HG02588 (cell line): ENCODE results near the gene AARS1.
"Not testable (repeated sequence)": the region's sequence is repeated elsewhere in the genome, so short reads cannot be mapped to it uniquely, and the experiment has no call there.

Source experiments
- ATAC-seq: cut with Tn5 transposase; IDR thresholded peaks from one replicate; pipeline ENCODE4 v1.9.1; 2021; ENCODE audit warnings: mild to moderate bottlenecking, moderate library complexity; ENCODE audit not compliant: unreplicated experiment

The AARS1 gene

DNA sequence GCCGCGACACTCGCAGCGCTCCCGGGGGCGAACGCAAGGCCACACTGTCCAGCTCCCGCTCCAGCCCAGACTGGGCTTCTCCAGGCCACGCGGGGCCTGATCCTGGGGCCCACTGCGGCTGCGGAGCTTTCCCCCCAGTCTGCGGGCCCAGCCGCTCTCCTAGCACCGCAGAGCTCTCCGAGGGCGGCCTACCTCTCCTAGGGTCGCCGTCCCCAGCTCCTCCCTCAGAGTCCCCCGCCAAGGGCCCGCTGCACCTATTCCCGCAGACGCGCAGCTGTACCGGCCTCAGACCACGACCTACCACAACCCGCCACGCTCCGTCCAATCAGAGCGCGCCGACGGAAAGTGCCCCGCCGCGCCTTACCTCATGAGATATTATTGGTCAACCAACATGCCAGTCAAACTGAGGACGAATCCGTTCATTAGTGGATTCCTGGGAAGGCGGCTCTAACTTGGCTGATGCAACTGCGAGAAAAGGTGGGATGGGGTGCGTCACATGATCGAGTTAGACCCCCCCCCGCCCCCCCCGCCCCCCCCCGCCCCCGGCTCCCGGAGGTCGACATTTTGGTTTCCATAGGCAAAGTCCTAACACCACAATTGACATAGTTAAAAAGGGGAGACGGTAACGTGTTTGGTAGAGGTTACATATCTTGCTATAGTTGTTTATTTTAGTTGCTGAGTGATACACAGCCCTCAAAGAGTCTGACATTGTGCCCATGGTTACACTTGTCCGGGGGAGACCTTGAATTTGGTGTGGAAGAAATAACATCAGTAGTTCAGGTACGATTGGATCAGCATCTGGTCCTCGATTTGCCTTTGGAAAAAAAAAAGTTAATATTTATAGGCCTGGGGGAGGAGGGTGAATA is at the start of gene AARS1:
TSS of gene AARS1 (minus strand) at position 278 of the 866 bp plus-strand sequence. CDS start 6,743 bp downstream, outside the sequence.
- peak; percentile 96 for ATAC-seq

DNA sequence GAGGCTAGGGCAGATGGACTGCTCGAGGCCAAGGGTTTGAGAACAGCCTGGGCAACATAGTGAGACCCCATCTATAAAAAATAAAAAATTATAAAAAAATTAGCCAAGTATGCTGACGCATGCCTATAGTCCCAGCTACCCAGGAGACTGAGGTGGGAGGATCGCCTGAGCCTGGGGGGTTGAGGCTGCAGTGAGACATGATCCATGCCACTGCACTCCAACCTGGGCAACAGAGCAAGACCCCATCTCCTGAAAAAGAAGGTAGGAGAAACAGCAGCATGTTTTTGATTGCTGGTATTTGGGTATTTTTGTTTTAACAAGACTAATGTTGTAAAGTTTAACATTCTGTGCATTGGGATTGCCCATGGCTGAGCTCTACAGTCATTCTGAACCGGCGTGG is 48.5 kb upstream of the AARS1 start:
- no peak for ATAC-seq

DNA sequence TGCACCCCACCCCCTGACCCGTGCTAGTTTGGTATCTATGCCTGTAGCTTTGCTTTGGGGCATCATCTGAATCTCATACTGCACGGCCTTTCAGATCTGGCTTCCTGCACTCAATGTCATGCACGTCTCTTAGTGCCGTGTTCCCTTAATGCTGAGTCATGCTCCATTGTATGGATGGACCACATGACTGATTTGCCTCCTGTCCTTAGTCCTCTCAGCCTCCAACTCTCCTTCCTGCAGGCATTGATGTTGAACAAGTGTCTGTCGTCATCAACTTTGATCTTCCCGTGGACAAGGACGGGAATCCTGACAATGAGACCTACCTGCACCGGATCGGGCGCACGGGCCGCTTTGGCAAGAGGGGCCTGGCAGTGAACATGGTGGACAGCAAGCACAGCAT is 43.4 kb upstream of the AARS1 start:
- not testable (repeated sequence) for ATAC-seq

DNA sequence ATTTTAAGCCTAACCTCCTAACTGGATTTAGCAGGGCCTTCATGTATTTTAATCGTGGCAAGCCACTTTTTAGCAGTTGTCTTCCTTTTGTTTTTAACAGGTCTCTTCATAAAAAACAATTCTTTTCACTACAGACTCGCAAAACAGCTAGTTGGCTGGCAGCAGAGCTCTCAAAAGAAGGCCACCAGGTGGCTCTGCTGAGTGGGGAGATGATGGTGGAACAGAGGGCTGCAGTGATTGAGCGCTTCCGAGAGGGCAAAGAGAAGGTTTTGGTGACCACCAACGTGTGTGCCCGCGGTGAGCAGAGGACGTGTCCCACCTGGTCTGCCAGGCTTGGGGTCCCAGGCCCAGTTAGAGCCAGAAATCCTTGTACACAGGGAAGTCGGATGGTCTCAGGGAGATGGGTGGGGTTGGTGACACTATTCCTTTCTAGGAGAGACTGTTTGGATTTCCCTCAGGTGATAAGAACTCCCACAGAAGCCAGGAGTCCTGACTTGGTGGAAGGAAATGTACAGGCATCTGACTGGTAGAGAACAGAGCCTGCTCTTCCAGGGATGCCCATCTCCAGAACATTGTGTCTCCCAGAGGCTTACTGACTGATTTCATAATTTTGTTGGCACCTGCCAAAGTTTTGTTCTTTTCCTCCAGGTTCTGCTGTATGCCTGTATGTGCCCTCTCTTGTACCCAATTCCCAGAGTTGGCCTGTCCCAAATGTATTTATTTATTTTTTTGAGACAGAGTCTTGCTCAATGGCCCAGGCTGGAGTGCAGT is 42.5 kb upstream of the AARS1 start:
- no peak for ATAC-seq

DNA sequence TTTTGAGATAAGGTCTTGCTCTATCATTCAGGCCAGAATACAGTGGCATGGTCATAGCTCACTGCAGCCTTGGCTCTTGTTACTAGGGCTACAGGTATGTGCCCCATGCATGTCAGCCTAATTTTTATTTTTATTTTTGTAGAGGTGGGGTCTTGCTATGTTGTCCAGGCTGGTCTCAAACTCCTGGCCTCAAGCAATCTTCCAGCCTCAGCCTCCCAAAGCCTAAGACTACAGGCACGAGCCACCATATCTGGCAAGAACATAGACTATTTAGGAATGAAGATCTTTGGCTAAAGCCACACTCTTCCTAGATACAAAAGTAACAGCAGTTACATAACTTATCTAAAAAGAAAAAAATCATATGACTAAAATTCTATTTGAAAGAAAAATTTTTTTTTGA is 41.8 kb upstream of the AARS1 start:
- ATAC-seq = no peak

DNA sequence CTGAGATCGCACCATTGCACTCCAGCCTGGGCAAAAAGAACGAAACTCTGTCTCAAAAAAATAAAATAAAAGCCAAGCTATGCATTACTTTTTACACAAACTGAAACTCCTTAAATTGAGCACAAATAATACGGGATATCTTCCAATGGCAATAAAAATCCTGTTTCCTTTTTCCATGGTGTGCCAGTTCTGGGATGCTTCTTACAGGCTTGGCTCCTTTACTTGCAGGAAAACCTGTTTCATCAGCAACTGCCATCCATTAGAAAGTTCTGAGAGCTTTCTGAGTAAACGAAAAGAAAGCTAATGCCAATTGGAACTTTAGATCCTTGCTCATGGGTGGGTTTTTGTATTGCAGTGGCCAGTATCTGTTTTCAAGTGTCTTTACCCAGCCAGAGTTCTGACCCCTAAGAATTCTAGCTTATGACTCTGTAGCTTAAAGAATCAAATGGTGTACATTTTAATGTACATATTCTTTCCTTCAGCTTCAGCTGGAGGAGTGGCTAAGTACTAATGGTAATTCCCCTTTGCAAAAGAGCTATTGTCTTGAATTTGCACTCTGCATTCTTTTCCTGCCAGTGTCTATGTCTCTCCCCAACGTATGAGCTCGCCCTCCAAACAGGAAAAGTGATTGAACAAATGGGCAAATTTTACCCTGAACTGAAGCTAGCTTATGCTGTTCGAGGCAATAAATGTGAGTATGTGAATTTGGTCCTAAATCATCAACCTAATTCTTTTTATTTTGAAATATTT is 35.9 kb upstream of the AARS1 start:
- ATAC-seq = no peak

DNA sequence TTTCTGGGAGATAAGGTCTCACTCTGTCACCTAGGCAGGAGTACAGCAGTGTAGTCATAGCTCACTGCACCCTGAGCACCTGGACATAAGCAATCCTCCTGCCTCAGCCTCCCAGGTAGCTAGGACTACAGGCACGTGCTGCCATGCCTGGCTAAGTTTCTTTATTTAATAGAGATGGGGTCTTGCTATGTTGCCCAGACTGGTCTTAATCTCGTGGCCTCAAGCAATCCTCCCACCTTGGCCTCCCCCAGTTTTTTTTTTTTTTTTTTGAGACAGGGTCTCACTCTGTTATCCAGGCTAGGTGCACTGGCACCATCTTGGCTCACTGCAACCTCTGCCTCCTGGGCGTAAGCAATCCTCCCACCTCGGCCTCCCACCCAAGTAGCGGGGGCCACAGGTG is 30.8 kb upstream of the AARS1 start:
- ATAC-seq = no peak

DNA sequence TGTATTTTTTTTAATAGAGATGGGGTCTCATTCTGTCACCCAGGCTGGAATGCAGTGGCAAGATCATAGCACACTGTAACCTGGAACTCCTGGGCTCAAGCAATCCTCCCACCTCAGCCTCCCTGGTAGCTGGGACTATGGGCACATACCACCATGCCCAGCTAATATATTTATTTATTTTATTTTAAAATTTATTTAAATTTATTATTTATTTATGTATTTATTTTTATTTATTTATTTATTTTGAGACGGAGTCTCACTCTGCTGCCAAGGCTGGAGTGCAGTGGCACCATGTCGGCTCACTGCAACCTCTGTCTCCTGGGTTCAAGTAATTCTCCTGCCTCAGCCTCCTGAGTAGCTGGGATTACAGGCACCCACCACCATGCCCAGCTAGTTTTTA is 18.4 kb upstream of the AARS1 start:
- ATAC-seq = not testable (repeated sequence)

DNA sequence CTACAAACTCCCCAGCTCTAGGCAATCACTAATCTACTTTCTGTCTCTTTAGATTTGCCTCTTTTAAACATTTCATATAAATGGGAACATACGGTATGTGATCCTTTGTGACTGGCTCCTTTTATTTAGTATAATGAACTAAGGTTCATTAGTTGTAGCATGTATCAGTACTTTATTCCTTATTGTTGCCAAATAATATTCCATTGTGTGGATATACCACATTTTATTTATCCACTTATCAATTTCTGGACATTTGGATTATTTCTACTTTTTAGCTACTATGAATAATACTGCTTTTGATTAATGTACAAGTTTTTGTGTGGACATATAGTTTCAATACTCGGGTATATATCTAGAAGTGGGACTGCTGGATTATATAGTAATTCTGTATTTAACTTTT is 17.6 kb upstream of the AARS1 start:
- no peak for ATAC-seq

DNA sequence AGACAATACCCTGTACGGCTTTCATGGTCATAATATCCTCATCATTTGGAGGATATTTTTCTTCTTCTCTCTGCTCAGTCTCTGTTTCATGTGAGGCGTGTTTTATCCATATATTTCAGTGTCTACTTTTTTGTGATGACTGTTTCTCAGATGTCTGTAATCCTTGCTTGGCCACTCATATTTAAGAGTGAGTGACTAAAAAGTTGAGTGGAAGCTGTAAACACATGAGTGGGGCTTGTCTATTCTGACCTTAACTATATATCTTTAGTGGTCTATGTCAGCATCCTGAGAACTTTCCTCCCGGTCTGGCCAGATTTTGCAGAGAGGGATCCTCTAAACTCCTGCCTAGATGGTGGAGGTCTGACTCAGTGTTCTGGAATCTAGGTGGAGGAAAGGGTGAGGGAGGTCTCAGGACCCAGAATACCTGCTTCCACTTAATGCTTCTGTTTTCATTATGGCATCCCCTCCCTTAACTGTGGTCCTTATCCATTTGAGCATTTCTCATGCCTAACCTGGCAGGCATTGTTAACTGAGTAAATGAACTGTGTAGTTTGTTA is 15.7 kb upstream of the AARS1 start:
- no peak for ATAC-seq

DNA sequence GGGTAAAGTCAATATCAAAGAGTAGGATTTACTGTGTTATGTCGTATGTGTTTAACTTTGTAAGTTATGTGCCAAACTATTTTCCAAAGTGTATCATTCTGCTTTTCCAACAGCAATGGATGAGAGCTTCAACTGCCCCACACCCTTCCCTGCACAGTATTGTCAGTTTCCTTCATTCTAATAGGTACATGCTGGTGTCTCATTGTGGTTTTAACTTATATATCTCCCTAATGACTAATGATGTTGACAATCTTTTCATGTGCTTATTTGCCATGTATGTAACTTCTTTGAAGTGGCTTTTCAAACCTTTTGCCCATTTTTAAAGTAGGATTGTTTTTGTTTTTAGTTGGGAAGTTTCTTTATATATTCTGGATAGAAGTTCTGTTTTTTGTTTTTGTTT is 13.4 kb upstream of the AARS1 start:
- no peak for ATAC-seq

DNA sequence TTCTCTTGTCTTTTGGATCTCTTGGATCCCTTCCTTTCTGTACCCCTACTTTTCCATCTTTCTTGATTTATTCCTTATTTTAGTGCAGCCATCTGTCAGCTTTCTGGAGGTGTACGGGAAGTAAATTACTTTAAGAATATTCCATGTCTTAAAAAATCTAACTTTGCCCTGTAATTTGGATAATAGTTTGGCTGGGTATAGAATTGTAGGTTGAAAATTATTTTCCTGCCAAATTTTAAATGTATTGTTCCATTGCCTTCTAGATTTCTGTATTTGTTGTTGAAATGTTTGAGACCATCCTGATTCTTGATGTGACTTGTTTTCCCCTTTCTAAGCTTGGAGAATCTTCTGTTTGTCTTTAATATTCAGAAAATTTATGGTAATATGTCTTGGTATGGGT is 11.8 kb upstream of the AARS1 start:
- ATAC-seq = no peak

DNA sequence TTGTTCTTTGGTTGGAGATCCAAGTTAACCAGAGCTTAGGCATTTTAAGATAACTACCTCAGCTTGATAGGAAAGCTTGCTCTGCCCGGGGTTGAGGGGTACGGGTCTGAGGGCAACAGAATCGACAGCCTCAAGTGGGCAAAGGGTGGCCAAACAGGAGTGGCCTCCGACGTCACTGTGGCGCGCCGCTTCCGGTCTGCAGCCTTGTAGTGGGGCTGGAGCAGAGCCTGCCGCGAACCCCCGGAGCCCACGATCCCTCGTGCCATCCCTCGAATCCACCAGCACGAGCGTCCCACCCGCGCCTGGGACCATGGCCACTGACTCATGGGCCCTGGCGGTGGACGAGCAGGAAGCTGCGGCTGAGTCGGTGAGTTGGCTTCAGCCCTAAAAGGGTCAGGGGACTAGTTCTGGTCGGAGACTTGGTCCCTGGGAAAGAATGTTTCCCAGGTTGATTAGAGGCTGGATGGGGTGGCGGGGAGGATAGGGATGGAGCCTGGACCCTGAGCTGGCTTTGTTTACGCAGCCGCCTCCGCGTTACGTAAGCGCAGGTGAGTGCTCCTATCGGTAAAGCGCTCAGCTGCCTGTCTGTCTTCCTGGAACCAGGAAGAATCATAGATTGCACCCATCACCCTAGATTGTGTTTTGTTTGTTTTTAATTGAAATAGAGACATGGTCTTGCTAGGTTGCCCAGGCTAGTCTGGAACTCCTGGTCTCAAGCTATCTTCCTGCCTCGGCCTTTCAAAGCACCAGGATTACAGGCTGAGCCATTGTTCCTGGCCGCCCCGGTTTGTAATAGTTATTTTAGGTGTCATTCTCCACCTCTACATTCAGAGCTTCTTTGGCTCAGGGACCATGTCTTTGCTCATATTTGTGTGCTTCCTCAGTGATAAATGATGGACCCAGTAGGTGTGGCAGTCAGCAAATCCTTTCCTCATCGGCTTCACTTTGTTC is 10.0 kb upstream of the AARS1 start, which contains the start of gene DDX19B:
TSS of gene DDX19B (plus strand) at position 199 of the 951 bp plus-strand sequence. CDS start at position 311, 112 bp downstream.
- ATAC-seq = peak; percentile 78

DNA sequence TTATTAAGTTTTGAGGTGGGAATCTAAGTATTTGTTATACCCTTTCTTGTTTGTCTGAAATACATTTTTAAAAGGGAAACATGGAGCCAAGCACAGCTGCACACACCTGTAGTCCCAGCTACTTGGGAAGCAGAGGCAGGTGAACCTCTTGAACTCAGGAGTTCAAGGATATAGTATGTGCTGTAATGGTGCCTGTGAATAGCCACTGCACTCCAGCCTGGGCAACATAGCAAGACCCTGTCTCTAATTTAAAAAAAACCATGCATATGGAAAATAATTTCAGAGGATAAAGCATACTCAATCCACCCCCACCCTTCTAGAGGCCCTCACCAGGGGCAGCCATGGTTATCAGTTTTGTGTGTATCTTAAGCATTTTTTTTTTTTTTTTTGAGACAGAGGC is 6.3 kb upstream of the AARS1 start:
- ATAC-seq = no peak

DNA sequence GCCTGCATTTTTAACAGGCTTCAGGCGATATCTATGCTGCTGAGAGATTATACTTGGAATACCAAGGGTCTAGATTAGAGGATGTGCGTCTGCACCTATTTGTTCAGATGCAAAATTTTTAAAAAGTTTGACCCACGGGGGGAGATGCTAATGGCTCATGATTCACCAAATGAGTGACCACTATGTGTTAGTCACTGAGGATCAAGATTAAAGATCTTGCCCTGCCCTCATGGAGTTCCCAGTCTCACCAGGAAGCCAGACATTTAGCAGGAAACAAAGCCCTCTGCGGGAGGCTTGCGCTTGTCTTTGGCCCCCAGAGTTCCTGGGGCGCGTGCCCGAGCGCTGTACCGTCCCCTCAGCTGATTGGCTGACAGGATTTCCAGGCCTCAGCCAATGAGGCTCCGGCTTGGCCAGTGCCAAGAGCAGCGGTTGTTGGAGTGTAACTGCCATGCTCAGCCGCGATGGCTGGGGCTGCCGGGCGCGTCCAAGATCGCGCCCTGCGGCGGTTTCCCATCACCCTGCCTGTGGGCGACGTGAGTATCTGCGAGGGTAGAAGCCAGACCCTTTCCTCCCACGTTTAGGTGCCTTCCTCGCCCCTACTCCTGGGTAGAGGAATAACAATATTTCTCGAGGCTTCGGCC is 5.2 kb upstream of the AARS1 start:
- ATAC-seq = no peak

DNA sequence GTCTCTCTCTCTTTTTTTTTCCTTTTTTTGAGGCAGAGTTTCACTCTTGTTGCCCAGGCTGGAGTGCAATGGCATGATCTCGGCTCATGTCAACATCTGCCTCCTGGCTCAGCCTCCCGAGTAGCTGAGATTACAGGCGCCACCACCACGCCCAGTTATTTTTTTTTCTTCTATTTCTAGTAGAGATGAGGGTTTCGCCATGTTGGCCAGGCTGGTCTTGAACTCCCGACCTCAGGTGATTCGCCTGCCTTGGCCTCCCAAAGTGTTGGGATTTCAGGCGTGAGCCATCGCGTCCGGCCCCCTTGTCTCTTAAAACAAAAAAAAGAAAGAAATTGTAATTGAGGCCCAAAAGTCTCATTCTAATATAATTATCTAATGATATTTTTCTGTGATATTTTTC is 2.8 kb upstream of the AARS1 start:
- not testable (repeated sequence) for ATAC-seq

DNA sequence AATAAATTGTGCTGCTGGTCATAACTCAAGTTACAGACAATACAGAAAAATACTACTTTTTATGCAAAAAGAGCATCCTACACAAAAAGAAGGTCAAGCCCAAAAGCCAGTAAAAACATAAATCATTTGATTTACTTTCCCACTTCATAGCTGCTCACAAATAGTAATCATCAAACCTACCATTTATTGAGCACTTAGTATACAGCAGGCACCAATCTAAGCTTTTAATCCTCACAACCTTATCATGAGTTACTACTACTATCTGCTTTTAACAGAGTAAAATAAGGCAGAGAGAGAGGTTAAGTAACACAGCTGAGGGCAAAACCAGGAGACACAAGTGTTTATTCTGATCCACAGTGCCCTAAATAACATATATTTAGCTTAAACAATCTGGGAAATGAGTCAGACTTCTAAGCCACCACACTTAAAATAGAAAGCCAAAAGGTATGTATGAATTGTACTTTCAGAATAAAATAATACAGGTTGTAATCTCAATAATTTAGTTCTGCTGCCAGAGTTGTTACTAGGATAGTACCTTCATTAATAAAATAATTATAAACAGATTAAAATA is 1.7 kb upstream of the AARS1 start:
- ATAC-seq = no peak

DNA sequence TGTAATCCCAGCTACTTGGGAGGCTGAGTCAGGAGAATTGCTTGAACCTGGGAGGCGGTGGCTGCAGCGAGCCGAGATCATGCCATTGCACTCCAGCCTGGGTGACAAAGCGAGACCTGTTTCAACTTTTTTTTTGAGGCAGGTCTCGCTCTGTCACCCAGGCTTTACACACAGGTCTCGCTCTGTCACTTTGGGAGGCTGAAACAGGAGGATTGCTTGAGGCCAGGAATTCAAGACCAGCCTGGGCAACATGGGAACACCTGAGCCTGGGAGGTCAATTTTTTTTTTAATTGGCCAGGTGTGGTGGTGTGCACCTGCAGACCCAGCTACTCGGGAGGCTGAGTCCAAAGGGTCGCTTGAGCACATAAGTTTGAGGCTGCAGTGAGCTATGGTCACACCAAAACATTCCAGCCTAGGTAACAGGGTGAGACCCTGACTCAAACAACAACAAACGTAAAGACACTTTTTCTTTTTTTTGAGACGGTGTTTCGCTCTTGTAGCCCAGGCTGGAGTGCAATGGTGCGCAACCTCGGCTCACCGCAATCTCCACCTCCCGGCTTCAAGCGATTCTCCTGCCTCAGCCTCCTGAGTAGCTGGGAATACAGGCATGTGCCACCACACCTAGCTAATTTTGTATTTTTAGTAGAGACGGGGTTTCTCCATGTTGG is 1.9 kb downstream of the AARS1 start:
- not testable (repeated sequence) for ATAC-seq
